Activated CD8-positive, alpha-beta memory T cell treated with anti-CD3 and anti-CD28 coated beads, Interleukin-2, amount 50 U/mL, for 24 hours (primary cell): ENCODE measurements around the gene UQCRC1.
A peak's percentile ranks its signal among the peaks of the same experiment; 100 is the strongest.

ENCODE experiments used
- DNase-seq: peaks from one replicate; pipeline ENCODE4 v3.0.0-alpha.2; 2020; ENCODE audit errors: extremely low read depth

The UQCRC1 gene

GRCh38 chr3:48572517-48572916, 36.9 kb downstream of the UQCRC1 start:
- DNase-seq, result no peak

- DNase-seq, result no peak
Measured at GRCh38 chr3:48571938-48572337, 37.5 kb downstream of the UQCRC1 start.

- DNase-seq, result no peak
Measured at GRCh38 chr3:48569808-48570450, 39.5 kb downstream of the UQCRC1 start.

GRCh38 chr3:48569400-48569799, 40.0 kb downstream of the UQCRC1 start:
- DNase-seq, result no peak

GRCh38 chr3:48568476-48568875, 41.0 kb downstream of the UQCRC1 start:
- no peak for DNase-seq

- DNase-seq, result no peak
Measured at GRCh38 chr3:48567500-48567899, 41.9 kb downstream of the UQCRC1 start.

- no peak for DNase-seq
Measured at GRCh38 chr3:48567090-48567489, 42.4 kb downstream of the UQCRC1 start.

- DNase-seq, result no peak
Measured at GRCh38 chr3:48566401-48566760, 43.1 kb downstream of the UQCRC1 start.

GRCh38 chr3:48565591-48566400, 43.6 kb downstream of the UQCRC1 start:
- DNase-seq, result no peak

- DNase-seq, result no peak
Measured at GRCh38 chr3:48565186-48565585, 44.3 kb downstream of the UQCRC1 start.

GRCh38 chr3:48564667-48565066, 44.8 kb downstream of the UQCRC1 start:
- DNase-seq, result no peak

- DNase-seq, result no peak
Measured at GRCh38 chr3:48564022-48564421, 45.4 kb downstream of the UQCRC1 start.

- DNase-seq, result no peak
Measured at GRCh38 chr3:48563382-48563918, 46.0 kb downstream of the UQCRC1 start, which contains the start of gene UCN2. Gene UCN2, minus strand, starts transcription at chr3:48563781. Its CDS starts 657 bp downstream, at chr3:48563124.

- DNase-seq, result no peak
Measured at GRCh38 chr3:48562367-48563095, 46.9 kb downstream of the UQCRC1 start.

GRCh38 chr3:48561045-48561736, 48.3 kb downstream of the UQCRC1 start:
- no peak for DNase-seq

- no peak for DNase-seq
Measured at GRCh38 chr3:48560648-48561018, 48.8 kb downstream of the UQCRC1 start.

GRCh38 chr3:48558493-48559134, 50.8 kb downstream of the UQCRC1 start:
- no peak for DNase-seq

- DNase-seq, result peak; percentile 99
Measured at GRCh38 chr3:48556796-48557626, 52.4 kb downstream of the UQCRC1 start, which contains the start of gene PFKFB4. Gene PFKFB4, minus strand, starts transcription at chr3:48556803. Its CDS starts 26 bp downstream, at chr3:48556777.

- DNase-seq, result no peak
Measured at GRCh38 chr3:48555949-48556795, 53.3 kb downstream of the UQCRC1 start.
